Fibroblast of skin of scalp (primary cell): ENCODE measurements around the gene SELP.

Source experiments
- DNase-seq: peaks from one replicate; pipeline ENCODE4 v3.0.0-alpha.2; 2013

The SELP gene

DNA sequence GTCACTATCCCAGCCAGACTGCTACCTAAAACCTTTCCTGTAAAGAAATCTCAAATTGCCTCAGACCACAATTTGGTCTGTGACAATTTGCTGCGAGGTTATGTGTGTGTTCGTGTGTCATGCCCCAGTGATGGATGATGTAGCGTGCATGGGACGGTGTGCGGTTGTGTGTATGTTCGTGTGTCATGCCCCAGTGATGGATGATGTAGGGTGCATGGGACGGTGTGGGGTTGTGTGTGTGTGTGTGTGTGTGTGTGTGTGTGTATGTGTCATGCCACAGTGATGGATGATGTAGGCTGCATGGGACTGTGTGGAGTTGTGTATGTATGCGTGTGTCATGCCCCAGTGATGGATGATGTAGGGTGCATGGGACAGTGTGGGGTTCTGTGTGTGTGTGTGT, 9.4 kb downstream of the SELP start:
- DNase-seq, result no peak

DNA sequence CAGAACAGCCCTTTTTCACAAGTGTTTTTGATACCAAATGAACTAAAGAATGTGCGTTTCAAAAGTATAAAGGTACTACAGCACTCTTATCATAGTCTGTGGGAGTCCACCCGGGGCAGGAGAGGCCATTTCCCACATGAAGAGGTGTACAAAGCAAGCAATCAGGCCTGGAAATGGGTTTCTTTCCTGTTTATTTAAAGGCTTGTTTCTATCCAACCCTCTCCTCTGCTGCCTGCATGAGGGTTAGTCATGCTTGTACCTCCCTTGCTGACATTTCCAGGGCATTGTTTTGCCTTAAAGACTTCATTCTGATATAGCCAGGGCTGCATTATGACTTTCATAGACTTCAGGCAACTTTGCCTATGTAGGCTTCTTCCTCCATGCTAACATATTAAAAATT, 11.6 kb downstream of the SELP start:
- no peak for DNase-seq

DNA sequence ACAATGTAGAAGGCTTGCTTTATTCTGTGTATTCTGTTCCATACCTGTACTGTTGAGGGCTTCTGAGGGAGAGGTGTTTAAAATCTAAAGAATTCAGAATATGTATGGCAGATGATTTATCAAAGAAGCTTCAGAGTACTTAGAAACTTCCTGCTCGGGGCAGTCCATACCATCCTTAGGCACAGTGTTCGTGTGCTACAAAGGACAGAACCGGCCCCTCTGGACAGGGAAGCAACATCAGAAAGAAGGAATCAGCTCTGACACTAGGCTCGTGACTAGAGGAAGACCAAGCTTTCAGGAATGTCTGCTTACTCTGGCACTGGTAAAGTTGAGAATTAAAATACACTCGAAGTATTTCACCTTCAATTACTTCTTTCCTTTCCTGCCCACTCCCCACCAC, 14.1 kb downstream of the SELP start:
- DNase-seq, result no peak

DNA sequence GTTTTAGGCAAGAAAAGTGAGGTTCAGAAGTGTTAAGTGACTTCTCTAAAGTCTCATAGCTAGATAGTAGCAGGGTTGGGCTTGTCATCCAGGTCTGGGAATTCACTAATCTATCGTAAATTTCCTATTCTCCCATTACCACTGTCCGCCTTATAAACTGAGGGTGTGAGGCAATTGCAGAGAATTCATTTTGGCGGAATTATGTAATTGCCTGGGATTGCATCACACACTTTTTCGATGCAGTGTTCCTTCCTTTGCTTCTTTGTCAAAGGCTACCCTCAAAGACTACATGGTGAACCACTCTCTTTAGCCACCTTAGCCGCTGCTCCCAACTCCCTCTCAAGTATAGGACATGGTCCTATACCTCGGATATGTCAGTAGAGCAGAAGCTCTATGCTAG, 19.1 kb downstream of the SELP start:
- no peak for DNase-seq

DNA sequence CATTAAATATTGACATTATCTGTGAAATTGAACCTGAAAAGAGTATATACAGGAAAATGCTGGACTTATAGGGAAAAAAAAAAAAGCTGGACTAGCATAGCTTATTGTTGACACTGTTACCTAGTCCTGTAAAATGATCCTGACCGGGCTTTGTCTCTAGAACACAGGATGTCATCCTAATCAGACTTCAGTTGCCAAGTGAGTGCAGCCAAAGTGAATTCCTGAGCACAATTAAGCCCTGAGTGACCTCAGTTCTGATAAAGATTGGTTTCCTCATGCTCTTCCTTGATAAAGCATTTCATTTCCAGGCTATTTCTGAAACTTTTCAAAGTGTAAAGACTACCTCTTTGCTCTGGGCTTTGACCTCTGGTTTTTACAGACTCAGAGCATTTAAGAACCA, 19.8 kb downstream of the SELP start:
- DNase-seq, result no peak

DNA sequence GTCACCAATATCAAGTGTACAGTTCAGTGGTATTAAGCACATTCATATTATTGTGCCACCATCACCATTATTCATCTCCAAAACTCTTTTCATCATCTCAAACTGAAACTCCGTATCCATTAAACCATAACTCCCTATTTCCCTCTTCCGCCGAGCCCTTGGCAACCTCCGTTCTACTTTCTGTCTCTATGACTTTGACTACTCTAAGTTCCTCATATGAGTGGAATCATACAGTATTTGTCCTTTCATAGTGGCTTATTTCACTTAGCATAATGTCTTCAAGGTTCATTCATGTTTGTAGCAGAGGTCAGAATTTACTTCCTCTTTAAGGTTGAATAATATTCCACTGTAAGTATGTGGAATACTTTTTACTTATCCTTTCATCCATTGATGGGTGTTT, 21.7 kb downstream of the SELP start:
- DNase-seq, result no peak

DNA sequence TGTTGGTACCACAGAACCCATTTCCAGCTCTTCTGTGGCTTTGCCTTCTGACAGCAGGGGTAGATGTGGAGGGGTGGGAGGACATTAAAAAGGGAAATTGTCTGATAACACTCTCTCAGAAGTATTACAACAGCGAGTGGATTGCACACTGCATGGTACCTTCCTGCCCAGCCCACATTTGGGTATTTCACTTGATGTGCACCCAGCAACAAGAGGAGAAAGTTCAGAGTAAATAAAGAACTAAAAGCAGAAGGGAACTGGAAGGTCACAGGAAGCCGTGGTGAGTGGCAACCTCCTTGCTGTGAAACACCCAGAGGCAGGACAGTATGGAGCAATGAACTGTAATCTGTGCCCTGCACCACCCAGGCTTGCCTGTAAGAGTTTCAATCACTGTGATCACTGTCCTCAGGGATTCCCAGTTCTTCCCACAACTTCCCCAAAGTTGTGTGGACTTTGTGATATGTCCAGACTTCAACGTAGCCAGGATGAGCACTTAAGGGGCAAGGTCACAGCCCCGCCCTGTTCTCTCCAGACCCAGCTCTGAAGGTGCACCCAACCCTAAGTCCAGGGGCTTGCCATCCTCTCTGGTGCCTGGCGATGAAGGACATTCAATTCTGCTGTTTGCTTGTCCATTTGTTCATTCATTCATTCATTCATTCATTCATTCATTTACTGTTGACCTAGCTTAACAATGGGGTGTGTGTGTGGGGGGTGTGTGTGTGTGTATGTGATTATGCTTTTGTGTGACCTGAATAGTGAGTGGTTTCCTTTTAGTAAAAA, 25.0 kb downstream of the SELP start:
- DNase-seq, result no peak

DNA sequence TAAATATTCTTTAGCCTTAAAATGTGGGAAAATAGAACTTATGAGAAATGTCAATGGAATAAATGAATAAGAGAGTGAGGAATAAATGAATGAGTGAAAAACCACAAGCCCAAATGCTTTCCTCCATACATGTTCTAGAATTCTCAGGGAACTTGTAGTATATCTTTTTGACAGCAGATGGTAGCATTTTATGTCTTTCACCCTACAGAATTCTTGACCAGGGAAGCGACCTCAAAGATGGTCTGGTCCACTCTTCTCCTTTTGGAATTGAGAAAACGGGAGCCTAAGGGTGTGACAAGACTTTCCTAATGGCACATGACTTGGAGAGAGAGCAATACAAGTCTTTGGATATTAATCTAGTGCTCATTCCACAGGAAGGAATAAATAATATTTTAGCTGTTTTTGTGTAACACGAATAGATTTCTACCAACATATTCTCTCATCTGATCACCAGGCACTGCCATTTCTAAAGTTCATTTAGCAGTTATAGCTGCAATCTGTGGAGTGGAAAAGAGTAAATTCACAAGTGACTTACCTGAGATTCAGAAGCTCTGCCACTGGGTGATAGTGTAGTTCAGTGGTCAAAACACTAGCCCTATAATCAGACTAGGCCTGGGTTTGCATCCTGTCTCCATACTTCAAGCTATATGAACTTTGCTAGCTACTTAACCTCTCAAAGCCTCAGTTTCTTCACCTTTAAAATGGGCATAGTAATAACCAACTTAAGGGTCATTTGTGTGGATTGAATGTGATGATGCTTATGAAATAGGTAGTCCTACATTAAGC, 28.6 kb downstream of the SELP start:
- DNase-seq, result peak; percentile 30

DNA sequence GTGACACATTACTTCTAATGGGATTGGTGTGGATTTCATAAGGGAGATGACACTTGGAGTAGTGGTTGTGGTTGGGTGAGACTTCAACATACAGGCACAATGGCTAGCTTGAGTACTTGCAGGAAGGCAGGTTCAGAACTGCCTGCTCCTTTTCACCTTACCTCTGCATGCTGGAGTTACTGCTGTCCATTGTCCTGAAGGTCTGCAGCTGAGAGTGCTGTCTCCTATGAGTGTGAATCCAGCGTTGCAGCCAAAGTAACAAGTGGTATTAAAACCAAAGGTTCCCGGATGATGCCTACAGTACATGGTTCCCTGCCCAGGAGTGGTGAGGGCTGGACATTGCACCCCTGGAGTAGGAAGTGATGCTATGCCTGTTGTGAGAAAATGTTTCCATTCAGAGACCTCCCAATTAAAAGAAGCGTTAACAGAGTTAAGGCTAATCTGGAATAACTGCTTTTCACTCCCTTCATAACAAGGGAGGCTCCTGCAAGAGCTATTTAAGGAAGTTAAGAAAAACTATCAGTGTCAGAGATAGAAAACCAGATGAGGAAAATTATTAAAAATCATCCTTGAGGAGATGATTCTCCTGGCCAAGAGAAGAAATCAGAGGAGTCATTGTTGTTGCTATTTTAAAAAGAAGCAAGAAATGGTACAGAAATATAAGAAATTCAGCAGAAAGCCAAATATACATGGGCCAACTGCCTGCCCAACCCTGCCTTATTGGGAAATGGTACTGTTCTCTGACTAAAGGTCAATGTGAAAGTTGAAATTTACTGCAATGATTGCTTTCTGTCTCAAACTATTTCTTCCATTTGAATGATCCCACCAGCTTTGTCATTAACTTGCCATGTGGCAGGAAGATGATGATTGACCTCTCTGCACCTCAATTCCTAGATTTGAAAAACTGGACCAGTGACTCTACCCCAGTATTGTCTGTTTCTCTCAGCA, 33.9 kb downstream of the SELP start:
- DNase-seq, result peak; percentile 21

DNA sequence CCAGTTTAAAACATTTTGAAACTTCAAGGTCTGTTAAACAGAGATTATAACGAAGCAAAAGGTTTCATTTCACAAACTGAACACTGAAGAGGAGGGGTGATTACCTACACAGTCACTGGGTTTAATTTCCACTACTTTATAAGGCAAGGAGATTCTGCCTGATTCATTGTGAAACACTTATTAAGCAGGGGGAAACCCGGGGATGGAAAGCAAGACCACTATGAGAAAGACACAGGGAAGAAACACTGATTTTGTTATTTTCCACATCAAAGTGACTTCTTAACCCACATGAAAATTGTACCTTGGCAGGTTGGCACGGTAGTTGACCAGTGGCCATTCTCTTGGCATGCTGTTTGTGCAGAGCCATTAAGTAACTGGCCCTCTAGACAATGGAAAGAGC, 35.5 kb downstream of the SELP start:
- no peak for DNase-seq

DNA sequence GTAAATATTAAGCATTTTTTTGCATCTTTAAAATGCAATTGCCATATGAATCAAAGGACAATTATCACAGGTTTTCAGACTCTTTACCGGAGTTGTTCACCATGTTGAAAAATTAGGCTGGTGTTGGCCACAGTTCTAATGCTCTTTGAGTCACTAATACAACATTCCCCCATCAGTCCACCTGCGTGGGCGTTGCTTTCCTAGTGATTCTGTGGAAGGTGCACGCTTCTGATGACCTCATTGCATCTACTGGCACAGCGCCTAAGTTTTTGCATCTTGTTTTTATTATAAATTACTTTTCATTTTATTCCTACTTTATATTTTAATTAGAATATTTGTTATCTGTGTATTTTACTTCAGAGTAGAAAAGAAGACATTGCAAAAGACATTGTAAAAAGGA, 39.0 kb downstream of the SELP start:
- no peak for DNase-seq

DNA sequence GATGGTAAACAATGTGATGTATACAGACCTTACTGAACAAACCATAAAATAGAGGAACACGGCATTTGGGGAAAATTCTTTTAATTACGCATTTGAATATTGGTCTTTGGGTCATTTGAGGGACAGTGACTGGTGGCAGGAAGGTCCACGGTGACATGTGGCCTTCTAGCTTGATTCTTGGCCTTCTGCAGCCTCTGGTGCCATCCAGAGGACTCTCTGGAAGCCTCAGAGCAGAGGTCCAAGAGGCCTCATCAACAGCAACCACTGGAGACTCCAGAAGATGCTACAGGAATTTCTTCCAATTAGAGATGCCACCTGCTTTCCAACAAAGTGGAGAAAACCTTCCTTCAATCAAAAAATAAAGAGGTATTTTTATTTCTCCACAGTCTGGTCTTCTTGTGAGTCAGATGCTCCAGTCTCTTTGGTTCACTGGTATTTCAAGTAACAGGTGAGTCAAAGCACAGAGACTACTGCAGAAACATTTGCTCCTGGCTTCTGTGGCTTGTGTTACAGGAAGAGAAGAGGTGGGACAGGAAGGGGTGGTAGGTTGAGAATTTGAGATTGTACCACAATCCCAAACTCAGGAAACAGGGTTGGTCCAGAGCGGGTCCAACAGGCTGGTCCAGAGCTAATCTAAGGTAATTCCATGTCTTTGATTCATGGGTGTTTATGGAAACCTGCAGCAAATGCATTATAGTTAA, 41.0 kb downstream of the SELP start:
- DNase-seq, result no peak

DNA sequence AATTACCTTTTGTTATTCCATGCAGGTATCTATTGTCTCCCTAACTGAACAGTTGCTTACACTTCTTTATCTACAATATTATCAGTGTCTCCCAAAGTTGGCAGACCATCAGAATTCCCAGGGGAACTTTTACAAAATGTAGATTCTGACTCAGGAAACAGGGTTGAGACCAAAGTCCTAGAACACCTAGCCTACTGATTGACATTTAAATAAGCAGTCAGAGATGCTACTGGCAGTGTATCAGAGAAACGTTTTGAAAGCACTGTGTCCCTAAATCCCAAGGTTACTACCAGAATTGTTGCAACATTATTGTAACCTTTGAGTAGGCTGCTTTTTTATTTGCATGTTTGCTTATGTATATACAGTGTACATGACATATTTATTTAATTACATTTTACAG, 41.8 kb downstream of the SELP start:
- no peak for DNase-seq

DNA sequence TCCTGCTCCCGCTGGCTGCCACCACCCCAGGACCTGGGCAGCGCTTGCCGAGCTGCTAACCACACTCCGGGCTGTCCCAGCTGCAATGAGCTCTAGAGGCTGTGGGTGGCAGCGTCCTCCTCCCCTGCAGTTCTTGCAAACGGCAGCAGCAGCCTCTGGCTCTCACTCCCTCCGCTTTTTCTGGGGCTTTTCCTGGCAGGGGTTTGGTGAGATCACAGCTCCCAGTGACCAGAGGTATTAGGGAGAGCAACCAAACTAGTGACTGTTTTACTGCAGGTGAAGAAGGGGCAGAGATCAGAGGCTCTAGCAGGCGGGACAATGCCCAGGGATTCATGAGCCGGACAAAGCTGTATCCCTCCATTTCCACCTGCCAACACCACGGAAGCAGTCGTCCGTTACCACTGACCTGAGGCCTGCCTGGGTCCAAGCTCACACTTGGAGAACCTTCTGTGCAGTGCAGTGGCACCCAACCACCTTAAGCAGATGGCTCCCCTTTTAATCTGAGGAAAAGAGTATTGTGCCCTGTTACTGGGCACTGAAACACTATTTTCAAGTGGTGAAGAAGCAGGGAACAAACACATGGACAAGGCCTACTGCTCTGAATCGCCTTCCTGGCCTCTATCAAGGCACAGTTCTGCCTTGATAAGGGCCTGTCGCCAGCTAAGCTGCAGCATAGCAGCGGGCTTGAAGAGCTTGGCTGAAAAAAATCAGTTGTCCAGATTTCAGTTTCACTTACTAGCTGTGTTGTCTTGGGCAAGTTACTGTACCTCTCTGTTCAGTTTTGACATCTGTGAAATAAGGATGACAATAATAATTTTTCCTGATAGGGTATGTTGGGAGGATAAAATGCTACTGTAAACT, 43.3 kb downstream of the SELP start, which contains the start of gene F5:
F5 (minus strand) TSS at position 87 of the 861 bp plus-strand sequence. CDS start 95 bp downstream, outside the sequence.
- peak; percentile 41 for DNase-seq

DNA sequence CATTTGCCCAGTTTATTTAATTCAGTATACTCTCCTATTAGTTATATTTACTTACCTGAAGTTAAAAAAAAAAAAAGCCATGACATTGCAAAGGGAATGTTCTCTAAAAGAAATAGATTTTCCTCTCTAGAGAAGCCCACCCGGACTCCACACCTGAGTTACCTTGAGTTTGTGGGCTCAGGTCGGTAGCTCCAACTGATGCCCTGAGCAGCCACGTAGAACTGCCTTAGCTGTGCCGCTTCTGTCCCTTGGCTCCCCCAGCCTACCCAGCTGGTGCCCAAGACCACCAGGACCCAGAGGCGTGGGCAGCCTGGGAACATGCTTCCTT, 43.9 kb downstream of the SELP start:
- DNase-seq, result no peak

DNA sequence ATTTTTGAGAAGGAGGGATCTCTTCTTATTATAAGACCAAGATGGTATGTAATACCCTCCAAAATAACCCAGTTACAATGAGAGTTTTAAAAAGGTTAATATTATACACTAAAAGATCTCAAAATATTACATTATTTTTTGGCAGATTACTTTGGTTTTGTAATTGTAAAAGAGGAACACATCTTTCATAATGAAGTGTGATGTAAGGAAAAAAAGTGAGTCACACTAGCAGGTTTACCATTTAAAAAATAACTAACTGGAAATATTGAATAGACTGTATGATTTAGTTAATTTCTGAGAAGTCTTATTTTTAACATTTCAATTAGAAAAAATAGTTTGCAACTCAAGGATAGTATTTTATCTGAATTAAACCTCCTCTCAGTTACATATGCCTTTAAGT, 44.7 kb downstream of the SELP start:
- no peak for DNase-seq

DNA sequence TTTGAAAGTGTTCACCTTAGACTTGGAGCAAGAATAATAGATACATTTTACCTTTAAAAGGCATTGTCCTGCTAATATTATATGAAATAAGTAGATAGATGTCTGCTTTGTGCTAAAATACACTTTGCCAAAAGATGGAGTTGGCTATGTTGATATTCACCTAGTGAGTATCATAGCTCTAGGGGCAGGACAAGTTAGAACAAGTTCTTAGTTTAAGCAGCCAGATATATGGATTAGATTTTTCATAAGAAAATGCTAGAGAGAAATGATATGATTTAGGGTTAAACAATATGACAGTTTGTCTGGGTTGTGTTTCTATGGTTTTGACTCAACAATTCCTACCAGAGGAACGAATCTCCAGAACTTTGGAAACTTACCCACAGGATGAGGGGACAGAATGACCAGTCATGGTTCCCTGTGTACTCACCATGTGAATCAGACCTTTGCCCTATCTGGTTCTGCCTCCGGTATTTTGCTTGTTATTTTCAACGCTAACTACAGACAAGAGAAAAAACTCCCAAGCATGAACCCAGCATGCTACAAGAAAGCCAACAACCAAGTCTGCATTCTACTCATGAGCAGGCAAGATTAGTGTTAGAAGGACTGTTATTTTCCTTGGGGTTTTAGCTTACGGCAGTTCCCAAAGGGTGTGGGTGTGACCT, 45.3 kb downstream of the SELP start:
- DNase-seq, result no peak

DNA sequence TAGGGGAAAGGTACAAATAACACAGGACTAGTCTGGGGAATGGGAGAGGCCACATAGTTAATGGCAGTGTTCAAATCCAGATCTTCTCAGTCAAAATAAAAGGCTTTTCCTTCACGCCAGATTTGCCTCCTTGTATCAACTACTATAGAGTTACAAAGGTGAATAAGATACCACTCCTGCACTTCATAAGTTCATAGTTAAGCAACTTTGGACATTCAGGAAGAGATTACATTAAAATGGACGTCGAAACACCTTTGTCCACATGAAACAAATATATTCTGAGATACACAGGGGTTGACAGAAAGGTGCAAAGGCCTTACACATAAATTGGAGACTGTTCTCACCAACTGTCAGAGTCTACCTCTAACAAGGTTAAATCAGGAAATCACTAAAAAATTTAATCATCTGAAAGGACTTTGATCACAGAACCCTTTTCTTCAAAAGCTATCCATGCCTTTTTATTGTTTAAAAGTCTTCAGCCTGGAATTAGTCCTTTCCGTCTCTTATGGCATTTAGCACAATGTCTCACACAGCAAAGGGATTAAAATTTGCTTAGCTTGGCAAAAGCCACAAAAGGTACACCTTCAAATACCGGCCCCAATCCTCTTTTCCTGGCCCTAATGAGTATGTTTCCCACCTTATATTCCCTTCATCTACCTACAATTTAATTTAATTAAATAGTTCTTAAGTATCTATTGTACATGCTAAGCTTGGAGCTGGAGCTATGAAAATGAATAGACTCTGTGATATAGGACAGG, 51.8 kb downstream of the SELP start:
- no peak for DNase-seq

DNA sequence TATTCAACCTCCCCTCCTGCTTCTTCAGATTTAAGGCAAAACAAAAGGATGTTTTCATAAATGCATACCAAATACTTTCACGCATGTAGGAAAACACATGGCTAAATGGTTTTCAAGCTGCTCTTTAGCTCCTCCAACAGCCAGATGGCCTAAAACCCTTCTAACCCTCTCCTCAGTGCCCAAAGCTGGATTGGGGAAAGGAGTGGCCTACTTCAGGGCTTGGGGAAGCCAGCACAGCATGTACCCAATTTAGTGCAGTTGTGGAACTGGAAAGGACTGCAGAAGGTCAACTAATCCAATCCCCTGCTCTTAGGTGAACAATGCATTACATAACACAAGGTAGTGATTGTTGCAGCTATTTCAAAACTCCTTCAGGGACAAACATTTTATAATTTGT, 53.0 kb downstream of the SELP start:
- peak; percentile 1 for DNase-seq
